Hematopoietic multipotent progenitor cell treated with erythropoietin and hydrocortisone succinate and interleukin-3 and kit ligand, for 8 days (in vitro differentiated cells): ENCODE results near the gene OR2C1.
A peak's percentile ranks its signal among the peaks of the same experiment; 100 is the strongest.

Experiments used
- DNase-seq: peaks from one replicate; pipeline ENCODE4 v3.0.0-alpha.2; 2015

Gene OR2C1

DNA sequence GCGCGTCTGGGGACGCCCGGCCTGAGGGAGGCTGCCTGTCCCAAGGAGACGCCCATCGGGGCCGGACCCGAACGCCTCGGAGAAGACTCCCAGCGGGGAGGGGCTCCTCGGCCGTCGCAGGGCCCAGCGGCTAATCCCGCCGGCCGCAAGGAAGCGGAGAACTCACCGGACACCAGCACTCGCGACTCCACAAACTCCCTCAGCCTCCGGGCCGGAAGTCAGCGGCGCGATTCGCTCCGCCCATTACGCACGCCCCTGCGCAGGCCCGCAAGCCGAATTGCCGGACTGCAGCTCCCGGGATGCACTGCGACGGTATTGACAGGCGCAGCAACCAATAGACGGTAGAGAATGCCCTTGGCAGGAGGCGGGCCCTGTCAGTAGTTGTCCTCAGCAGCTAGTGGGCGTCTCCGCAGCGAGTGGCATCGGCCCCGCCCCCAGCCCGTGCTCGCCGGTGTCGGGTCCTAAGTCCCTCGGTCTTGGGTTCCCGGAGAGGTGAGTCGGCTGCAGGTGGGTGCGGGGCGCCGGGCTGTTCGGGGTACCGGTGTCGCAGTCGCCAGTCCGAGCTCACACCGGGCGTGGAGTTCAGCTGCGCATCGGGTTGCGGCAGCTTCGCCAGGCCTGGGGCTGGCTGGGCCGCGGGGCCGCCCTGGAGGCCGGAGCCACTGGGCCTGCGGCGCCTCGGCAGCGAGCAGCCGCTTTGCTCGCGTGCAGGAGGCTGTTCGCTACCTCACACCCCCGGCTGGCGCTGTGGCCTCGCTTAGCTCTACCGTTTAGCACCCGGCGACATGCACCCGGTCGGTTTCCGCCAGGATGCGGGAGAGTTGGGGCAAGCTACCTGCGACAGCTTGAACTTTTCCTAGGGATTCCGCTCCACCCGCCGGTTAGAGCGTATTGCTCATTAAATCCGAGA lies 45.3 kb downstream of the OR2C1 start, which contains the start of the genes ZNF174 and ZSCAN32:
TSS of gene ZNF174 (plus strand) at position 437 of the 910 bp plus-strand sequence. CDS start 790 bp downstream, outside the sequence.
TSS of gene ZSCAN32 (minus strand) at position 226 of the 910 bp plus-strand sequence. CDS start 3,447 bp downstream, outside the sequence.
- peak; percentile 98 for DNase-seq

DNA sequence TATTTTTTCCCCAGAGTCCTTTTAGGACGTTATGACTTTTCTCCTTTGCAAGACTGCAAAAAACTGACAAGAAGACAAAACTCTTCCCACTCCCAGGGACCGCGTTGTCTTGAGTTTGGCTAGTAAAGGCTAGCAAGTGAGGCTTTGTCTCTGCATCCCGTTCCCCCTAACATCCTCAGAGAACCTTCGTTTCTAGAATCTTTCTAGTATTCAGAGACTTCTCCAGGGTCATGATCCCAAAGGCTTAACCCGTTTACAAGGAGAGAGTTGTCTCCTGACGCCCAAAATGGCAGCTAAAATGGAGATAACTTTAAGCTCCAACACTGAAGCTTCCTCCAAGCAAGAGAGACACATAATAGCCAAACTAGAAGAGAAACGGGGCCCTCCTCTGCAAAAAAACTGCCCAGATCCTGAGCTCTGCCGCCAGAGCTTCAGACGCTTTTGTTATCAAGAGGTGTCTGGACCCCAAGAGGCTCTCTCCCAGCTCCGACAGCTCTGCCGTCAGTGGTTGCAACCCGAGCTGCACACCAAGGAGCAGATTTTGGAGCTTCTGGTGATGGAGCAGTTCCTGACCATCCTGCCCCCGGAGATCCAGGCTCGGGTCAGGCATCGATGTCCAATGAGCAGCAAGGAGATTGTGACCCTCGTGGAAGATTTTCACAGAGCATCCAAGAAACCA lies 46.2 kb downstream of the OR2C1 start:
- peak; percentile 25 for DNase-seq
